ENCODE data around the gene RNF5. TPM values are rescaled to one million over a fixed set of nuclear protein-coding genes. Genes with fewer than 3 reads are reported as not detected.

RNF5 gene
- total and polyA plus RNA-seq, 2 donors (not counting 1 experiment from before 2014, with no cell fraction given) = 25.5 to 40.7 TPM

- Histone ChIP-seq H3K36me3 (replicated peaks in 1 of 2; ENCODE audit: control extremely low read depth in 1 of 2, control insufficient read depth in 1 of 2, extremely low read depth in 1 of 2, insufficient read depth in 2 of 2, low read length in 1 of 2) (peaks cover 0 to 9% of the 10 kb centered on the region in 2 experiments), H3K9ac (ENCODE audit: low read length) (peak overlapping the region; percentile 99), H3K9me3 (ENCODE audit: control extremely low read depth in 1 of 3, control insufficient read depth in 2 of 3, insufficient read depth in 1 of 3, low read length in 2 of 3) (no peaks in the 10 kb centered on the region), H3K4me2 (replicated peaks; ENCODE audit: low read depth, low read length, poor library complexity, severe bottlenecking) (peak overlapping the region; percentile 91), H2AFZ (ENCODE audit: insufficient read depth, low read depth, low read length, poor library complexity, severe bottlenecking) (peak overlapping the region; percentile 65), H4K20me1 (ENCODE audit: control insufficient read depth, insufficient read depth, low read length, poor library complexity, severe bottlenecking) (no peaks in the 10 kb centered on the region), H3K4me3 (ENCODE audit: control extremely low read depth in 1 of 5, extremely low read depth in 1 of 5, insufficient read depth in 1 of 5, low read depth in 2 of 5, low read length in 4 of 5) (peak overlapping the region; percentile 34 to 99 (median 94)), H3K27me3 (replicated peaks in 1 of 4; ENCODE audit: control extremely low read depth in 1 of 4, control insufficient read depth in 3 of 4, insufficient read depth in 4 of 4, low read length in 3 of 4) (no peaks in the 10 kb centered on the region), H3K4me1 (ENCODE audit: control insufficient read depth in 2 of 2, insufficient read depth in 2 of 2, low read length in 2 of 2) (peaks cover 36 to 51% of the 10 kb centered on the region in 2 donors), H3K79me2 (ENCODE audit: control insufficient read depth, insufficient read depth, low read length) (peaks cover 21% of the 10 kb centered on the region), H3K27ac (ENCODE audit: low read length in 2 of 2) (peak overlapping the region; percentile 99 to 100)
- DNase-seq = peak; percentile 100
- POLR2A ChIA-PET = interaction anchor here (0.6 to 1.8 kb wide), 18 partner anchors 16 to 1548 kb away, joined by 3 to 25 read pairs (median 5); partner anchors contain the start of genes AGPAT1, ATF6B, FKBPL and HLA-DRA
- peak; percentile 22 for ATAC-seq (ENCODE audit: low read depth)
- under 1% methylated on average over 53 of the region's 58 CpGs for WGBS (ENCODE audit: insufficient coverage)
- CTCF ChIA-PET = interaction anchor here (0.5 to 1.8 kb wide), 15 partner anchors 10 to 599 kb away, joined by 3 to 9 read pairs (median 4); partner anchors contain the start of genes AGPAT1, ATF6B and FKBPL
- intact Hi-C loops (cut with micrococcal nuclease) = loop anchor here (1.0 to 10.0 kb wide), 13 partner anchors 18 to 1012 kb away; partner anchors contain the start of genes BAG6, CLIC1, CSNK2B and EHMT2
- Mint-ChIP-seq H3K27ac (peak overlapping the region; percentile 99), H3K9me3 (ENCODE audit: insufficient read depth) (no peaks in the 10 kb centered on the region), H3K4me3 (peak overlapping the region; percentile 95), H3K27me3 (no peaks in the 10 kb centered on the region), H3K4me1 (peaks cover 55% of the 10 kb centered on the region)
- TF ChIP-seq EZH2 (IDR thresholded peaks at IDR 0.05; ENCODE audit: borderline replicate concordance, insufficient read depth, low read depth, low read length, poor library complexity, severe bottlenecking) = no peak
- TF ChIP-seq, protein P1, sequence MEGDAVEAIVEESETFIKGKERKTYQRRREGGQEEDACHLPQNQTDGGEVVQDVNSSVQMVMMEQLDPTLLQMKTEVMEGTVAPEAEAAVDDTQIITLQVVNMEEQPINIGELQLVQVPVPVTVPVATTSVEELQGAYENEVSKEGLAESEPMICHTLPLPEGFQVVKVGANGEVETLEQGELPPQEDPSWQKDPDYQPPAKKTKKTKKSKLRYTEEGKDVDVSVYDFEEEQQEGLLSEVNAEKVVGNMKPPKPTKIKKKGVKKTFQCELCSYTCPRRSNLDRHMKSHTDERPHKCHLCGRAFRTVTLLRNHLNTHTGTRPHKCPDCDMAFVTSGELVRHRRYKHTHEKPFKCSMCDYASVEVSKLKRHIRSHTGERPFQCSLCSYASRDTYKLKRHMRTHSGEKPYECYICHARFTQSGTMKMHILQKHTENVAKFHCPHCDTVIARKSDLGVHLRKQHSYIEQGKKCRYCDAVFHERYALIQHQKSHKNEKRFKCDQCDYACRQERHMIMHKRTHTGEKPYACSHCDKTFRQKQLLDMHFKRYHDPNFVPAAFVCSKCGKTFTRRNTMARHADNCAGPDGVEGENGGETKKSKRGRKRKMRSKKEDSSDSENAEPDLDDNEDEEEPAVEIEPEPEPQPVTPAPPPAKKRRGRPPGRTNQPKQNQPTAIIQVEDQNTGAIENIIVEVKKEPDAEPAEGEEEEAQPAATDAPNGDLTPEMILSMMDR (IDR thresholded peaks at IDR 0.05) = no peak
These were observed 17.9 kb downstream of the RNF5 start for GRCh38 chr6:32195902-32196681.

Measured in B cell (primary cell).